NOMO-1 treated with dmso at 0.1 percent for 144 hours (cell line): ENCODE results near the gene TIMM22.
A peak's percentile ranks its signal among the peaks of the same experiment; 100 is the strongest.
"Not testable (repeated sequence)": the region's sequence is repeated elsewhere in the genome, so short reads cannot be mapped to it uniquely, and the experiment has no call there.

Source experiments
- DNase-seq: peaks from one replicate; lab custom pipeline; 2025; ENCODE audit not compliant: unreplicated experiment; lab: John Stamatoyannopoulos, UW

Gene TIMM22

GRCh38 chr17:971861-972260 lies 25.1 kb upstream of the TIMM22 start:
- DNase-seq: not testable (repeated sequence)

GRCh38 chr17:973053-973452 lies 23.9 kb upstream of the TIMM22 start:
- peak; percentile 53 for DNase-seq

- not testable (repeated sequence) for DNase-seq
Observed at GRCh38 chr17:974778-975177, 22.2 kb upstream of the TIMM22 start.

- DNase-seq: no peak
Observed at GRCh38 chr17:975371-975915, 21.5 kb upstream of the TIMM22 start.

- DNase-seq: no peak
Observed at GRCh38 chr17:976312-976711, 20.6 kb upstream of the TIMM22 start.

GRCh38 chr17:977166-977565 lies 19.8 kb upstream of the TIMM22 start:
- DNase-seq: no peak

- DNase-seq: no peak
Observed at GRCh38 chr17:978103-979093, 18.5 kb upstream of the TIMM22 start.

GRCh38 chr17:979212-979538 lies 17.8 kb upstream of the TIMM22 start:
- DNase-seq: no peak

GRCh38 chr17:979539-980405 lies 17.2 kb upstream of the TIMM22 start, which contains the start of gene NXN:
Gene NXN (minus strand): TSS chr17:979776.
- peak; percentile 17 for DNase-seq

- peak; percentile 66 for DNase-seq
Observed at GRCh38 chr17:980406-981291, 16.3 kb upstream of the TIMM22 start.

- no peak for DNase-seq
Observed at GRCh38 chr17:981292-981658, 15.7 kb upstream of the TIMM22 start.

- DNase-seq: no peak
Observed at GRCh38 chr17:983921-984320, 13.0 kb upstream of the TIMM22 start.

GRCh38 chr17:986322-986929 lies 10.5 kb upstream of the TIMM22 start:
- no peak for DNase-seq

- no peak for DNase-seq
Observed at GRCh38 chr17:987931-988330, 9.0 kb upstream of the TIMM22 start.

- no peak for DNase-seq
Observed at GRCh38 chr17:988561-988960, 8.4 kb upstream of the TIMM22 start.

GRCh38 chr17:992933-993332 lies 4.0 kb upstream of the TIMM22 start:
- DNase-seq: no peak

- not testable (repeated sequence) for DNase-seq
Observed at GRCh38 chr17:995324-995723, 1.6 kb upstream of the TIMM22 start.

GRCh38 chr17:998111-998510 lies 1.2 kb downstream of the TIMM22 start:
- DNase-seq: no peak

- DNase-seq: no peak
Observed at GRCh38 chr17:1000597-1001461, 3.9 kb downstream of the TIMM22 start.
